ENCODE data around the gene IRF7. TPM values are rescaled to one million over a fixed set of nuclear protein-coding genes. Genes with fewer than 3 reads are reported as not detected.

The IRF7 gene
- total and polyA plus RNA-seq, 2 of the 4 experiments (the other 2 are of a cell fraction) = 1.6 to 4.5 TPM

DNA sequence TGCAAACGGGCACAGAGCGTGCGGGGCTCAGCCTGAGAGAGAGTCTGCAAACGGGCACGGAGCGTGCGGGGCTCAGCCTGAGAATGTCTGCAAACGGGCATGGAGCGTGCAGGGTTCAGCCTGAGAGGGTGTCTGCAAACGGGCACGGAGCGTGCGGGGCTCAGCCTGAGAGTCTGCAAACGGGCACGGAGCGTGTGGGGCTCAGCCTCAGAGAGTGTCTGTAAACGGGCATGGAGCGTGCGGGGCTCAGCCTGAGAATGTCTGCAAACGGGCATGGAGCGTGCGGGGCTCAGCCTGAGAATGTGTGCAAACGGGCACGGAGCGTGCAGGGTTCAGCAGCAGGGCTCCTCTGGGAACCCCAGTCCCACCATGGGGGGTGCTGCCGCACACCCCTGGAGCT lies 26.0 kb downstream of the IRF7 start:
- H2BK5ac ChIP-seq (ENCODE audit: low read depth, low read length, poor library complexity, severe bottlenecking) = no peak overlapping the region
- CTCF ChIA-PET = no interaction called here
- WGBS, 2 experiments (ENCODE audit: extremely low coverage in 2 of 2, insufficient read length in 1 of 2) = 93% methylated on average over 18 of the region's 26 CpGs; no CpG with 5 or more reads in 1 of the 2 experiments

More for the DNA sequence above, 26.0 kb downstream of the IRF7 start:
- H3K9me1 ChIP-seq (ENCODE audit: insufficient read depth, low read length) = peaks cover 6% of the 10 kb centered on the region; the same call in 1 of the 2 replicates
- peaks cover 7% of the 10 kb centered on the region; the same call in 1 of the 2 replicates for H3K4me1 ChIP-seq (ENCODE audit: control insufficient read depth, insufficient read depth, low read length)
- H2BK15ac ChIP-seq (ENCODE audit: low read depth, low read length) = no peak overlapping the region
- H3K9me3 ChIP-seq (ENCODE audit: control insufficient read depth, insufficient read depth, low read length) = no peaks in the 10 kb centered on the region
- in situ Hi-C loops (cut with MboI; ENCODE audit: low sequenced_read_pairs) (no loop called here), intact Hi-C loops (cut with micrococcal nuclease) (no loop called here), dilution Hi-C loops (cut with HindIII; ENCODE audit: low sequenced_read_pairs, unreplicated experiment) (no loop called here)
- no peaks in the 10 kb centered on the region for H3K27me3 ChIP-seq (ENCODE audit: control insufficient read depth, insufficient read depth, low read length)
- H2AK9ac ChIP-seq (replicated peaks; ENCODE audit: low read depth, low read length, poor library complexity) = peak overlapping the region; percentile 55
- H2AK5ac ChIP-seq (ENCODE audit: low read depth, low read length) = no peak overlapping the region
- no peak overlapping the region for H3K18ac ChIP-seq (ENCODE audit: low read depth, low read length)
- no peak overlapping the region for H3K27ac ChIP-seq (ENCODE audit: insufficient read depth, low read length)
- no peak overlapping the region for H4K91ac ChIP-seq (ENCODE audit: insufficient read depth, low read depth, low read length)
- H4K5ac ChIP-seq (ENCODE audit: low read depth, low read length) = no peak overlapping the region
- no peak overlapping the region for H3K9ac ChIP-seq (ENCODE audit: low read depth, low read length)
- H2BK120ac ChIP-seq (ENCODE audit: low read depth, low read length) = no peak overlapping the region
- H3K4me2 ChIP-seq (ENCODE audit: low read depth, low read length) = no peak overlapping the region
- H2AFZ ChIP-seq (replicated peaks; ENCODE audit: low read length, poor library complexity) = no peak overlapping the region
- no peak overlapping the region for H2BK20ac ChIP-seq (ENCODE audit: low read depth, low read length)
- H3K4ac ChIP-seq (ENCODE audit: low read depth, low read length) = no peak overlapping the region
- no peak overlapping the region for H3K14ac ChIP-seq (replicated peaks; ENCODE audit: low read depth, low read length)
- ATAC-seq (ENCODE audit: low read depth) (no peak), DNase-seq (no peak)
- no peak for TF ChIP-seq MXI1 (IDR thresholded peaks at IDR 0.05; ENCODE audit: borderline replicate concordance, low read depth, low read length)
- TF ChIP-seq SMC3 (IDR thresholded peaks at IDR 0.05; ENCODE audit: low read depth, low read length) = no peak
- no peak for TF ChIP-seq RAD21 (IDR thresholded peaks at IDR 0.05; ENCODE audit: low read length)
- TF ChIP-seq, protein P1, sequence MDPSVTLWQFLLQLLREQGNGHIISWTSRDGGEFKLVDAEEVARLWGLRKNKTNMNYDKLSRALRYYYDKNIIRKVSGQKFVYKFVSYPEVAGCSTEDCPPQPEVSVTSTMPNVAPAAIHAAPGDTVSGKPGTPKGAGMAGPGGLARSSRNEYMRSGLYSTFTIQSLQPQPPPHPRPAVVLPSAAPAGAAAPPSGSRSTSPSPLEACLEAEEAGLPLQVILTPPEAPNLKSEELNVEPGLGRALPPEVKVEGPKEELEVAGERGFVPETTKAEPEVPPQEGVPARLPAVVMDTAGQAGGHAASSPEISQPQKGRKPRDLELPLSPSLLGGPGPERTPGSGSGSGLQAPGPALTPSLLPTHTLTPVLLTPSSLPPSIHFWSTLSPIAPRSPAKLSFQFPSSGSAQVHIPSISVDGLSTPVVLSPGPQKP (IDR thresholded peaks at IDR 0.05; ENCODE audit: borderline replicate concordance, low read depth, low read length) = no peak
- TF ChIP-seq FOS (IDR thresholded peaks at IDR 0.05; ENCODE audit: low read depth, low read length) = no peak
- H4K8ac ChIP-seq (ENCODE audit: low read depth in 2 of 2, low read length in 2 of 2) = no peak overlapping the region
- BruUV-seq (replicated peaks) = no TSS peak
- POLR2A ChIA-PET (ENCODE audit: unreplicated experiment) = no interaction called here
- peaks cover 62% of the 10 kb centered on the region for H3K36me3 ChIP-seq (ENCODE audit: control insufficient read depth, insufficient read depth, low read length)
- peaks cover 36 to 74% of the 10 kb centered on the region in 2 experiments for H3K79me1 ChIP-seq (ENCODE audit: low read depth in 1 of 2, low read length in 2 of 2)
- H4K20me1 ChIP-seq (ENCODE audit: insufficient read depth, low read length) = peaks cover 67% of the 10 kb centered on the region
- H3K23ac ChIP-seq (ENCODE audit: low read depth, low read length) = no peak overlapping the region
- no peak overlapping the region for H3K56ac ChIP-seq (ENCODE audit: extremely low read depth, insufficient read depth, low read length)
- no peak overlapping the region for H3K4me3 ChIP-seq (ENCODE audit: insufficient read depth, low read depth, low read length)
